DND-41 (cell line): ENCODE data around the gene PTPRD.

Experiments used
- ATAC-seq: fragments of 200-7000 bp; cut with Tn5 transposase; 3 replicates; pipeline ENCODE4 v1.9.1; 2021; ENCODE audit warnings: low read depth; ENCODE audit not compliant: insufficient read depth
- DNase-seq: peaks from one replicate; pipeline ENCODE4 v3.0.0-alpha.2; 2020
- H2AFZ ChIP-seq: 2 replicates; pipeline ENCODE4 v1.6.0; 2012; ENCODE audit warnings: low read depth, low read length
- H3K27ac ChIP-seq: 2 replicates; pipeline ENCODE4 v1.5.1; 2012; ENCODE audit warnings: low read length, inconsistent platforms
- H3K27me3 ChIP-seq: fragments of 200-600 bp; sonication (generic); 2 replicates; pipeline ENCODE4 v1.6.0; 2012; ENCODE audit warnings: low read length, mild to moderate bottlenecking, inconsistent platforms; ENCODE audit not compliant: insufficient read depth, poor library complexity
- H3K36me3 ChIP-seq: 2 replicates; pipeline ENCODE4 v1.5.1; 2012; ENCODE audit warnings: low read length, inconsistent platforms; ENCODE audit not compliant: insufficient read depth
- H3K4me1 ChIP-seq: 2 replicates; pipeline ENCODE4 v1.5.1; 2012; ENCODE audit warnings: mild to moderate bottlenecking, low read length; ENCODE audit not compliant: insufficient read depth
- H3K4me2 ChIP-seq: 2 replicates; pipeline ENCODE4 v1.6.0; 2012; ENCODE audit warnings: mild to moderate bottlenecking, moderate library complexity, low read length, inconsistent platforms; ENCODE audit not compliant: insufficient read depth
- H3K4me3 ChIP-seq, 2 experiments: fragments of 200-600 bp in 1 of 2; shearing (Covaris generic) in 1 of 2; 2 replicates each; pipeline ENCODE4 v1.5.1; 2012 to 2016; ENCODE audit warnings: inconsistent platforms in 2 of 2, low read length in 2 of 2, mild to moderate bottlenecking in 2 of 2, low read depth in 1 of 2, moderate library complexity in 1 of 2
- H3K79me2 ChIP-seq: 2 replicates; pipeline ENCODE4 v1.6.0; 2012; ENCODE audit warnings: low read length, inconsistent platforms; ENCODE audit not compliant: insufficient read depth
- H3K9ac ChIP-seq: 2 replicates; pipeline ENCODE4 v1.6.0; 2012; ENCODE audit warnings: low read depth, mild to moderate bottlenecking, inconsistent platforms, low read length, moderate library complexity
- H3K9me3 ChIP-seq: 2 replicates; pipeline ENCODE4 v1.5.1; 2012; ENCODE audit warnings: low read length, moderate library complexity, mild to moderate bottlenecking, inconsistent platforms; ENCODE audit not compliant: insufficient read depth, severe bottlenecking
- H4K20me1 ChIP-seq: 2 replicates; pipeline ENCODE4 v1.6.0; 2012; ENCODE audit warnings: low read length; ENCODE audit not compliant: insufficient read depth
- EZH2 ChIP-seq: IDR thresholded peaks from 3 replicates; pipeline ENCODE4 v1.6.1; 2012; ENCODE audit warnings: borderline replicate concordance, low read depth, mild to moderate bottlenecking, moderate library complexity, low read length, inconsistent platforms; ENCODE audit not compliant: severe bottlenecking
- TF ChIP-seq, protein P1 (sequence below): IDR thresholded peaks from 2 replicates; pipeline ENCODE4 v1.5.1; 2012; ENCODE audit warnings: borderline replicate concordance, low read length, moderate library complexity, mild to moderate bottlenecking; ENCODE audit not compliant: poor library complexity, severe bottlenecking; ENCODE audit errors: extremely low read depth

Gene PTPRD

DNA sequence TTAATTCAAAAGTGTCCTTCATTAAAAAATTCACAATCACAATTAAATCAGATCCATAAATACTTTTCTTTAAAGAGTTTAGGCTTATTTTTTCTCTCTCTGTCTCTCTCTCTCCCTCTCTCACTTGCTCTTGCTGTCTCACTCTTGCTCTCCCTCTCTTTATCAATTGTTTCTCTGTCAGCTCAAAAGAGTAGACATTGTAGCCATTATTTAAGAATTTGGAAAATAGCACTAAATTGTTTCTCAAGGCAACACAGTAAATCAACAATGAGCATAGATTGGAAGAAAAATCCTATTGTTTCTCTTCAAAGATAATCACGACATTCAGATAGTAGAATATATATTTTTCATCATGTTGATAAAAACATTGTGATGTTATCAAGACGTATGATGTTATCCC is 1114.0 kb downstream of the PTPRD start:
- no peak for DNase-seq
- no peak overlapping the region for H3K4me2 ChIP-seq
- no peak overlapping the region for H2AFZ ChIP-seq
- H3K36me3 ChIP-seq, result no peaks in the 10 kb centered on the region
- no peak overlapping the region for H3K9ac ChIP-seq
- no peaks in the 10 kb centered on the region for H3K9me3 ChIP-seq
- no peak overlapping the region for H3K4me3 ChIP-seq
- no peaks in the 10 kb centered on the region for H3K4me1 ChIP-seq
- no peak overlapping the region for H3K27ac ChIP-seq
- no peaks in the 10 kb centered on the region for H3K79me2 ChIP-seq
- no peak for TF ChIP-seq EZH2
- TF ChIP-seq, protein P1, sequence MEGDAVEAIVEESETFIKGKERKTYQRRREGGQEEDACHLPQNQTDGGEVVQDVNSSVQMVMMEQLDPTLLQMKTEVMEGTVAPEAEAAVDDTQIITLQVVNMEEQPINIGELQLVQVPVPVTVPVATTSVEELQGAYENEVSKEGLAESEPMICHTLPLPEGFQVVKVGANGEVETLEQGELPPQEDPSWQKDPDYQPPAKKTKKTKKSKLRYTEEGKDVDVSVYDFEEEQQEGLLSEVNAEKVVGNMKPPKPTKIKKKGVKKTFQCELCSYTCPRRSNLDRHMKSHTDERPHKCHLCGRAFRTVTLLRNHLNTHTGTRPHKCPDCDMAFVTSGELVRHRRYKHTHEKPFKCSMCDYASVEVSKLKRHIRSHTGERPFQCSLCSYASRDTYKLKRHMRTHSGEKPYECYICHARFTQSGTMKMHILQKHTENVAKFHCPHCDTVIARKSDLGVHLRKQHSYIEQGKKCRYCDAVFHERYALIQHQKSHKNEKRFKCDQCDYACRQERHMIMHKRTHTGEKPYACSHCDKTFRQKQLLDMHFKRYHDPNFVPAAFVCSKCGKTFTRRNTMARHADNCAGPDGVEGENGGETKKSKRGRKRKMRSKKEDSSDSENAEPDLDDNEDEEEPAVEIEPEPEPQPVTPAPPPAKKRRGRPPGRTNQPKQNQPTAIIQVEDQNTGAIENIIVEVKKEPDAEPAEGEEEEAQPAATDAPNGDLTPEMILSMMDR, result no peak
- no peaks in the 10 kb centered on the region for H3K27me3 ChIP-seq
- H4K20me1 ChIP-seq, result no peaks in the 10 kb centered on the region
- ATAC-seq, result no peak

DNA sequence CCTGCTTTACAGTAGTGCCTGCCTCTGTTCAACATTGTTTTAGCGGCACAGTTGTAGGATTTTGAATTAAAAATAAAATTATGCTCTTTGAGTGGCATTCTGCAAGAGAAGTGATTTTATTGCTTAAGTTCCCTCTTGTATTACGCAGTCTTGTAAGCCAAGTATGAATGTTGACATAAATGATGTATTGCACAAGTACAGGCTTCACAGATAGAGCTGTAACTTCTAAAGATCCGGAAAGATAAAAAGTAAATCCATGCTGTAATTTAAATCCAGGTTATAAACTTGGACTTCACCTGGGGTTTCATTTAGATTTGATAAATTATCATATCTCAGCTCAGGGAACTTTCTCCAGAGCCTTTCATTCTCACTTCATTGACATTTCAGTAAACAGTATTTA is 1114.7 kb downstream of the PTPRD start:
- Histone ChIP-seq H3K4me1 (no peaks in the 10 kb centered on the region), H4K20me1 (no peaks in the 10 kb centered on the region), H3K4me2 (no peak overlapping the region), H3K9ac (no peak overlapping the region), H3K4me3 (no peak overlapping the region), H3K27me3 (no peaks in the 10 kb centered on the region), H2AFZ (no peak overlapping the region), H3K9me3 (no peaks in the 10 kb centered on the region), H3K36me3 (no peaks in the 10 kb centered on the region), H3K79me2 (no peaks in the 10 kb centered on the region), H3K27ac (no peak overlapping the region)
- DNase-seq (no peak), ATAC-seq (no peak)
- TF ChIP-seq, protein P1, result no peak
- no peak for TF ChIP-seq EZH2

DNA sequence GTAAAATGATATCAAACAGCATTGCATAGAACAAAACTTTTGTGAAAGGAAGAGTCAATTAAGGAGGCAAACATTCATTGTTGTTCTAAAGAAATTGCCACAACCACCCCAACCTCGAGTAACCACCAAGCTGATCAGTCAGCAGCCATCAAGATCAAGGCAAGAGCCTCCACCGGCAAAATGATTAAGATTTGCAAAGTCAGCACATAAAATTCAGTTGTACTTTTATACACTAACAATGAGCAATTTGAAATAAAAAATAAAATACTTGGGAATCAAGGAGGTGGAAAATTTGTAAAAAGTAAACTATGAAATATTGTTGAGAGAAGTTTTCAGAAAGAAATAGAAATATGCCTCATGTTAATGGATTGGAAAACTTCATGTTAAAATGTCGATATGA is 1118.5 kb downstream of the PTPRD start:
- H3K79me2 ChIP-seq, result no peaks in the 10 kb centered on the region
- H3K9me3 ChIP-seq, result no peaks in the 10 kb centered on the region
- no peaks in the 10 kb centered on the region for H3K27me3 ChIP-seq
- H3K4me3 ChIP-seq, result no peak overlapping the region
- H3K4me2 ChIP-seq, result no peak overlapping the region
- TF ChIP-seq EZH2, result no peak
- TF ChIP-seq, protein P1, result no peak
- H4K20me1 ChIP-seq, result no peaks in the 10 kb centered on the region
- no peak overlapping the region for H3K9ac ChIP-seq
- H3K27ac ChIP-seq, result no peak overlapping the region
- H2AFZ ChIP-seq, result no peak overlapping the region
- H3K36me3 ChIP-seq, result no peaks in the 10 kb centered on the region
- DNase-seq (no peak), ATAC-seq (no peak)
- no peaks in the 10 kb centered on the region for H3K4me1 ChIP-seq

DNA sequence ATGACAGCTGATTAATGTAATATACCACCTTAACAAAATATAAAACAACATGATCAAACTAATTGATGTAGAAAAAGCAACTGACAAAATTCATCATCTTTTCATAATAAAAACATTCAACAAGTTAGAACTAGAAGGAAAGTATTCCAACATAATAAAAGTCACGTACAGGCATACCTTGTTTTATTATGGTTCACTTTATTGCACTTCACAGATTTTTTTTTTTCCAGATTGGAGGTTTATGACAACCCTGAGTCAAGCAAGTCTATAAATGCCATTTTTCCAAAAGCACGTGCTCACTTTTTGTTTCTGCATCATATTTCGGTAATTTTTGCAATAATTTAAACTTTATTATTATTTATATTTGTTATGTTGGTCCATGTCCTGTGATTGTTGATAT is 1120.3 kb downstream of the PTPRD start:
- Histone ChIP-seq H3K36me3 (no peaks in the 10 kb centered on the region), H3K4me2 (no peak overlapping the region), H3K4me3 (no peak overlapping the region), H3K9me3 (no peaks in the 10 kb centered on the region), H4K20me1 (no peaks in the 10 kb centered on the region), H3K27me3 (no peaks in the 10 kb centered on the region), H3K79me2 (no peaks in the 10 kb centered on the region), H3K9ac (no peak overlapping the region), H2AFZ (no peak overlapping the region), H3K27ac (no peak overlapping the region), H3K4me1 (no peaks in the 10 kb centered on the region)
- TF ChIP-seq EZH2, result no peak
- TF ChIP-seq, protein P1, result no peak
- DNase-seq (no peak), ATAC-seq (no peak)
